Measurements from ENCODE around the gene LMAN2. TPM values are rescaled to one million over a fixed set of nuclear protein-coding genes. Genes with fewer than 3 reads are reported as not detected.

Gene LMAN2, protein sequence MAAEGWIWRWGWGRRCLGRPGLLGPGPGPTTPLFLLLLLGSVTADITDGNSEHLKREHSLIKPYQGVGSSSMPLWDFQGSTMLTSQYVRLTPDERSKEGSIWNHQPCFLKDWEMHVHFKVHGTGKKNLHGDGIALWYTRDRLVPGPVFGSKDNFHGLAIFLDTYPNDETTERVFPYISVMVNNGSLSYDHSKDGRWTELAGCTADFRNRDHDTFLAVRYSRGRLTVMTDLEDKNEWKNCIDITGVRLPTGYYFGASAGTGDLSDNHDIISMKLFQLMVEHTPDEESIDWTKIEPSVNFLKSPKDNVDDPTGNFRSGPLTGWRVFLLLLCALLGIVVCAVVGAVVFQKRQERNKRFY
- total RNA-seq: 60.0 TPM
- long read RNA-seq, transcript LMAN2-201 (8 exons, 1,800 nt): major isoform, 162 of 185 reads
- long read RNA-seq, partial matches to known transcripts: 8 of 185 reads
- long read RNA-seq, other reads (novel, unspliced or antisense): 15 of 185 reads

DNA sequence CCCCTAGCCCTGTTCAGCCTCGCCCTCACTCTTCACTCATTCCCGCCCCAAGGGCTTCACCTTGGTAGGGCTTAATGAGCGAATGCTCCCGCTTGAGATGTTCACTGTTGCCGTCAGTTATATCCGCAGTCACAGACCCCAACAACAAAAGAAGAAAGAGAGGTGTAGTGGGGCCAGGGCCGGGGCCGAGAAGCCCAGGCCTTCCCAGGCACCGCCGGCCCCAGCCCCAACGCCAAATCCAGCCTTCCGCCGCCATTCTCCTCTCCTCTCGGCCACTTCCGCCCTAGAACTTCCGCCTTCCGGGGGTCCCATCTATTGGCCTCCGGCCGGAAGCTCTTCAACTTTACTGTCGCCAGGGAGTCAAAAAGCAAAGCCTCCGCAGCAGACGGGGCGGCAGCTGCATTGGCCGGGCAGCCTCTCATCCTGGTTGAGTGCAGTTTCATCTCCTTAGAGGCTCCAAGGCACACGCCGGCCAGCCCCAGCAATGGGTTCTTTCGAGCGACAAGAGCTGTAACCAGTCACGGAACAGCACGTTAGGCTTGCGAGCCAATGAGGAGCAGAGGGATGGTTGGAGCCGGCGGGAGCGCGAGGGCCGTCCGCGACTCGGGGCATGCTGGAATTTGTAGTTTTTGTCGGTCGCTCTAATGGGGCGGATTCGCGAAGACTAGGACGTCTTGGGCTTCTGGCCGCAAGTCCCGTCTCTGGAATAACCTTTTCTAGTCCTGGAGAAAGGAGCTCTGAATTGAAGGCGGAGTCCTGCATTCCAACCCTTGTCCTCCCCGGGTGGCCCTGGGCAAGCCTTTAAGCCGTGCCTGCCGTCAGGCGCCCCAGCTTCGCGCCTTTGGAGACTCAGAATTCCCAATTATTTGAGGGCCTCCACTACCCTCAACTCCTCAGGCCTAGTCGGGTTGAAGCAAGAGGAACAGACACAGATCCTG, at the start of gene LMAN2:
TSS of gene LMAN2 (minus strand) at position 277 of the 938 bp plus-strand sequence. CDS start at position 256, 21 bp downstream.
- H3K36me3 ChIP-seq: peaks cover 24% of the 10 kb centered on the region
- H3K27ac ChIP-seq (replicated peaks): peak within 1 kb of the TSS; percentile 98
- peak; percentile 93 for DNase-seq
- TF ChIP-seq, protein P1, sequence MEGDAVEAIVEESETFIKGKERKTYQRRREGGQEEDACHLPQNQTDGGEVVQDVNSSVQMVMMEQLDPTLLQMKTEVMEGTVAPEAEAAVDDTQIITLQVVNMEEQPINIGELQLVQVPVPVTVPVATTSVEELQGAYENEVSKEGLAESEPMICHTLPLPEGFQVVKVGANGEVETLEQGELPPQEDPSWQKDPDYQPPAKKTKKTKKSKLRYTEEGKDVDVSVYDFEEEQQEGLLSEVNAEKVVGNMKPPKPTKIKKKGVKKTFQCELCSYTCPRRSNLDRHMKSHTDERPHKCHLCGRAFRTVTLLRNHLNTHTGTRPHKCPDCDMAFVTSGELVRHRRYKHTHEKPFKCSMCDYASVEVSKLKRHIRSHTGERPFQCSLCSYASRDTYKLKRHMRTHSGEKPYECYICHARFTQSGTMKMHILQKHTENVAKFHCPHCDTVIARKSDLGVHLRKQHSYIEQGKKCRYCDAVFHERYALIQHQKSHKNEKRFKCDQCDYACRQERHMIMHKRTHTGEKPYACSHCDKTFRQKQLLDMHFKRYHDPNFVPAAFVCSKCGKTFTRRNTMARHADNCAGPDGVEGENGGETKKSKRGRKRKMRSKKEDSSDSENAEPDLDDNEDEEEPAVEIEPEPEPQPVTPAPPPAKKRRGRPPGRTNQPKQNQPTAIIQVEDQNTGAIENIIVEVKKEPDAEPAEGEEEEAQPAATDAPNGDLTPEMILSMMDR (IDR thresholded peaks at IDR 0.05; ENCODE audit: borderline replicate concordance): no peak
- H3K27me3 ChIP-seq (ENCODE audit: low read depth): no peaks in the 10 kb centered on the region
- H3K9me3 ChIP-seq (replicated peaks): no peaks in the 10 kb centered on the region
- intact Hi-C loops (cut with micrococcal nuclease): no loop called here
- H3K4me3 ChIP-seq: peak within 1 kb of the TSS; percentile 100
- H3K4me1 ChIP-seq: peaks cover 42% of the 10 kb centered on the region

DNA sequence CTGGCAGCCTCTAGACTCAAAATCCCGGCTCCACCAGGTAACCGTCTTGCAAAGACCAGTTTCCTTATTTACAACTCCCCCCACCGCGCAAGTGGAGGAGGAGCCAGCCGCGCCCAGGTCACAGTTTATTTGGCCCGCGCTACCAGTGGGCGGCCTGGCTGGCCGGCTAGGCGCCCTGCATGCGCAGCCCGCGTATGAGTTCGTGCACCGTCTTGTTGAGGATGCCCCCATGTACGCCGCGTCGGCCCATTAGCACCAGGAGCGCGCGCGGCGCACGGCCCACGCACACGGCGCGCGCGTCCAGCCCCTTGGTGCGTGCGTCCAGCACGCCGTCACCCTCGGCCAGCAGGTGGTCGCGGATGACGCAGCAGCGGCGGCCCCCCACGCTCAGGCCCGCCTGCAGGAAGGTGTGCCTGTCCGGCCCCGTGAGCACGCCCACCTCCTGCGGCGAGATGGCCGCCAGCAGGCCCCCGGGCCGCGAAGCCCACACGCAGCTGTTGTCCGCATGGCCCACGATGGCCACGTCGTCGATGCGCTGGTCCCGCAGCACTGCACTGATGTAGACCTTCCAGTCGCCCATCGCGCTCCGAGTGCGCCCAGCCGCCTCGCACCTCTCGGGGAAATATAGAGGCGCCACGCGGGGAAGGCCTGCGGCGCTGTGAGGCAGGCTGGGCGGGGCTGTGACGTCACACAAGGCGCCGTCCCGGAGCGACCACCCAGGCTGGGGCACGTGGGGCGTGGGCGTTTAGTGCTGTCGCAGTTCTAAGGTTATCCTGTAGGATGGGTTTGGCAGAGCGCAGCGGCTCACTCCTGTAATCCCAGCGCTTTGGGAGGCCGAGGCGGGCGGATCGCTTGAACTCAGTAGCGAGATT, 48.8 kb upstream of the LMAN2 start, which contains the start of gene PFN3:
TSS of gene PFN3 (minus strand) at position 665 of the 872 bp plus-strand sequence. CDS start at position 580, 85 bp downstream.
- Histone ChIP-seq H3K27me3 (ENCODE audit: low read depth) (peaks cover 100% of the 10 kb centered on the region), H3K27ac (replicated peaks) (no peak within 1 kb of the TSS), H3K4me3 (no peak within 1 kb of the TSS), H3K4me1 (peaks cover 39% of the 10 kb centered on the region), H3K9me3 (replicated peaks) (no peaks in the 10 kb centered on the region), H3K36me3 (no peaks in the 10 kb centered on the region)
- DNase-seq: no peak
- TF ChIP-seq, protein P1 (IDR thresholded peaks at IDR 0.05; ENCODE audit: borderline replicate concordance): no peak
- intact Hi-C loops (cut with micrococcal nuclease): loop anchor here (5.0 kb wide), 1 partner anchor 52 kb away; no protein-coding TSS in a partner anchor

DNA sequence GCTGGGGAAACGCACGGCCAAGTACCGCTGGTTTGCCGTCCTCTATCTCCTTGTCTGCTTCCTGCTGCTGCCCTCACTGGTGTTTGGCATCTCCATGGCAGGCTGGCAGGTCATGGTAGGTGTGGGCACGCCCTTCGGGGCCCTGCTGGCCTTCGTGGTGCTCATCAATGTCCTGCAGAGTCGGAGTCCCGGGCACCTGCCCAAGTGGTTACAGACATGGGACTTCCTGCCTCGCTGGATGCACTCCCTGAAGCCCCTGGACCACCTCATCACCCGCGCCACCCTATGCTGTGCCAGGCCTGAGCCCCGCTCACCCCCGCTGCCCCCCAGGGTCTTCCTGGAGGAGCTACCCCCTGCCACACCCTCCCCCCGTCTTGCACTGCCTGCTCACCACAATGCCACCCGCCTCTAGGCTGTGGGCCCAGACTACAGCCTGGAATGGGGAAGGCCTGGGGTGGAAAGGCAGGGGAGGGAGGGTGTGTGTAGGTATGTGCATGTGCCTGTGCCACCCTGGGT, 46.5 kb upstream of the LMAN2 start:
- TF ChIP-seq, protein P1 (IDR thresholded peaks at IDR 0.05; ENCODE audit: borderline replicate concordance): no peak
- intact Hi-C loops (cut with micrococcal nuclease): no loop called here
- H3K27me3 ChIP-seq (ENCODE audit: low read depth): peaks cover 95% of the 10 kb centered on the region

DNA sequence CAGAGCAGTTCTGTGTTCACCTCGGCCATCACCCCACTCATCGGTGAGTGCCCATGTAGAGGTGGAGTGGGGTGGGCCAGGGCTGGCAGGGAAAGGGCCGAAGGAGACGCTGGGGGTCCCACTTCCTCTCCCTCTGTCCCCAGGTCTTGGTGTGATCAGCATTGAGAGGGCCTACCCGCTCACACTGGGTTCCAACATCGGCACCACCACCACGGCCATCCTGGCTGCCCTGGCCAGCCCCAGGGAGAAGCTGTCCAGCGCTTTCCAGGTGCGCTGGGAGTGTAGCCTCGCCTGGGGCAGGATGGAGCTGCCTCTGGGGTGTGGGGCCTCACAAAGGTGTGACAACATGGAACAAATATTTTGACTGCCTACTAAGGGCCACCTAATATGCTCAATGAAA, 45.3 kb upstream of the LMAN2 start:
- intact Hi-C loops (cut with micrococcal nuclease): no loop called here
- TF ChIP-seq, protein P1 (IDR thresholded peaks at IDR 0.05; ENCODE audit: borderline replicate concordance): no peak

More for the DNA sequence above, 46.5 kb upstream of the LMAN2 start:
- DNase-seq: no peak
- Histone ChIP-seq H3K9me3 (replicated peaks) (no peaks in the 10 kb centered on the region), H3K4me1 (peaks cover 18% of the 10 kb centered on the region), H3K36me3 (no peaks in the 10 kb centered on the region), H3K27ac (replicated peaks) (no peak overlapping the region), H3K4me3 (no peak overlapping the region)

More for the DNA sequence above, 45.3 kb upstream of the LMAN2 start:
- Histone ChIP-seq H3K4me1 (peaks cover 10% of the 10 kb centered on the region), H3K27ac (replicated peaks) (no peak overlapping the region), H3K4me3 (no peak overlapping the region), H3K36me3 (no peaks in the 10 kb centered on the region), H3K27me3 (ENCODE audit: low read depth) (peaks cover 83% of the 10 kb centered on the region), H3K9me3 (replicated peaks) (no peaks in the 10 kb centered on the region)
- DNase-seq: no peak

All from left ventricle myocardium inferior (tissue), 1 donor.